Nephron progenitor cell (in vitro differentiated cells): ENCODE results near the gene ECE1.

Source experiments
- DNase-seq: peaks from one replicate; pipeline ENCODE4 v3.0.0; 2021
- H3K27ac Mint-ChIP-seq: 2 replicates; pipeline ENCODE4 v1.8.0; 2021; ENCODE audit warnings: mild to moderate bottlenecking, moderate library complexity, mixed read lengths
- H3K27me3 Mint-ChIP-seq: 2 replicates; pipeline ENCODE4 v1.8.0; 2021; ENCODE audit warnings: mild to moderate bottlenecking, low read depth, mixed read lengths; ENCODE audit not compliant: poor library complexity
- H3K36me3 Mint-ChIP-seq: 2 replicates; pipeline ENCODE4 v1.8.0; 2021; ENCODE audit warnings: low read depth, mixed read lengths
- H3K4me1 Mint-ChIP-seq: 2 replicates; pipeline ENCODE4 v1.8.0; 2021; ENCODE audit warnings: mixed read lengths
- H3K4me3 Mint-ChIP-seq: 2 replicates; pipeline ENCODE4 v1.8.0; 2021; ENCODE audit warnings: mild to moderate bottlenecking, moderate library complexity, mixed read lengths
- H3K9me3 Mint-ChIP-seq: 2 replicates; pipeline ENCODE4 v1.8.0; 2021; ENCODE audit warnings: mild to moderate bottlenecking, moderate library complexity, mixed read lengths
- TF ChIP-seq, protein P1 (sequence below): fragments of 200-600 bp; sonication (generic); IDR thresholded peaks from 2 replicates; pipeline ENCODE4 v1.5.0; 2021; ENCODE audit warnings: antibody characterized with exemption

Gene ECE1

DNA sequence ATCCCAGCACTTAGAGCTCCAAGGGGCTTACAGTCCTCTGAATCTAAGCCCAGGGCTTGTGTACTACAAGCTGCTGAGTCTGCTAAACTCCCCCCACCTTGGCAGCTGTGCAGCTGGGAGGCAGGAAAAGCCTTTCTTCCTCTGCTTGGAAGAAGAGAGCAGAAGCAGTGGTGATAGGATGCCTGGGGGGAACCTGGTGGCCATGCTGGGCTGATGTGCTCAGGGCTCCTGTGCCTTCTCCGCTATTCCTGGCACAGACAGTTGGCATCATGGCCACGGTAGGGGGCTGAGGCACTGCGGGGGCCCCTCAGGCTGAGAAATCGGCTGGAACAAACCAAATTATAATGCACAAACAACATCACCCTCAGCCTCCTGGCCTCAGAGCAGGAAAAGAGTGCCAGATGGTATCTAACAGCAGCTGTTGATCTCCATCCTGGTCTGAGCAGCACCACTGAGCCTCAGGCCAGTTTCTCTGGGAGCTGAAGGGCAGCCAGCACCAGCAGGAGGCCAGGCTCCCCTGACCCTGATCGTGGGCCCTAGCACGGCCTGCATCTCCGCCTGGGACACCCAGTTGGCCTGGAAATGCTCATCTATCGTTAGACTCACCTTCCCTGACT lies 35.8 kb downstream of the ECE1 start:
- Mint-ChIP-seq H3K4me3 (no peak overlapping the region), H3K27me3 (peaks cover 4% of the 10 kb centered on the region), H3K36me3 (peaks cover 11% of the 10 kb centered on the region), H3K9me3 (no peaks in the 10 kb centered on the region), H3K4me1 (peaks cover 19% of the 10 kb centered on the region), H3K27ac (no peak overlapping the region)
- TF ChIP-seq, protein P1, sequence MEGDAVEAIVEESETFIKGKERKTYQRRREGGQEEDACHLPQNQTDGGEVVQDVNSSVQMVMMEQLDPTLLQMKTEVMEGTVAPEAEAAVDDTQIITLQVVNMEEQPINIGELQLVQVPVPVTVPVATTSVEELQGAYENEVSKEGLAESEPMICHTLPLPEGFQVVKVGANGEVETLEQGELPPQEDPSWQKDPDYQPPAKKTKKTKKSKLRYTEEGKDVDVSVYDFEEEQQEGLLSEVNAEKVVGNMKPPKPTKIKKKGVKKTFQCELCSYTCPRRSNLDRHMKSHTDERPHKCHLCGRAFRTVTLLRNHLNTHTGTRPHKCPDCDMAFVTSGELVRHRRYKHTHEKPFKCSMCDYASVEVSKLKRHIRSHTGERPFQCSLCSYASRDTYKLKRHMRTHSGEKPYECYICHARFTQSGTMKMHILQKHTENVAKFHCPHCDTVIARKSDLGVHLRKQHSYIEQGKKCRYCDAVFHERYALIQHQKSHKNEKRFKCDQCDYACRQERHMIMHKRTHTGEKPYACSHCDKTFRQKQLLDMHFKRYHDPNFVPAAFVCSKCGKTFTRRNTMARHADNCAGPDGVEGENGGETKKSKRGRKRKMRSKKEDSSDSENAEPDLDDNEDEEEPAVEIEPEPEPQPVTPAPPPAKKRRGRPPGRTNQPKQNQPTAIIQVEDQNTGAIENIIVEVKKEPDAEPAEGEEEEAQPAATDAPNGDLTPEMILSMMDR, result no peak
- DNase-seq, result no peak

DNA sequence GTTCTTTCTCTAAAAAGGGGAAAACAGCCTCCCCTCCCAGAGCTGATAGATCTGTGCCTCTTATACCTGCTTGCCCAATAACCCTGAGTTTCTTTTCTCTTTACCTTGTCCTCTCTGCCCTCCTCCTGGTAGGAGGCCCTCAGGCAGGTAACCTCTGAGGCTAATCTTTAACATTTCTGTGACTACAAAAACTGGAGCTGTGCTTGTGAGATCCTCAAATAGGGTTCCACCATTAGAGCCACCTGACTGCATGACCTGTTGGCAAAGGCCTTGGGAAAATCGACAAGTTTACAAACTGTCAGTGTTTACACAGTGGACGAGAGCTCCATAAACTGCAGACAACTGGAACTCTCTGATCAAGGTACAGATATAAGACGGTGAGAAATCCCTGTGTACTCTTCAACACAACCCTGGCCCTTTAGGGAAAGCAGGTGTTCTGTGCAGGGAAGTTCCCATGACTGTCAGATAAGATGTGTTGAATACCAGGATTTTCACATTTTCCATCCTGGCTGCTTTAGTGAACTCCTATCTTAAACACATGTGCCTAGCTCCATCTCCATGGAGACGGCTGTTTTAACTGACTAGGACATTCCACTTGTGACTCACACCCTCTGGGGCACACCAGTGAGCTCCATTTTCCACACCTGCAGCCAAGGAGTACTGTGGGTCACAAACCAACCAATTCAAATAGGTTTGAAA lies 38.3 kb downstream of the ECE1 start:
- H3K4me1 Mint-ChIP-seq, result peaks cover 19% of the 10 kb centered on the region
- H3K9me3 Mint-ChIP-seq, result no peaks in the 10 kb centered on the region
- H3K4me3 Mint-ChIP-seq, result no peak overlapping the region
- TF ChIP-seq, protein P1, result no peak
- no peak for DNase-seq
- peaks cover 11% of the 10 kb centered on the region for H3K36me3 Mint-ChIP-seq
- peak overlapping the region; percentile 75 for H3K27ac Mint-ChIP-seq
- H3K27me3 Mint-ChIP-seq, result peaks cover 4% of the 10 kb centered on the region

DNA sequence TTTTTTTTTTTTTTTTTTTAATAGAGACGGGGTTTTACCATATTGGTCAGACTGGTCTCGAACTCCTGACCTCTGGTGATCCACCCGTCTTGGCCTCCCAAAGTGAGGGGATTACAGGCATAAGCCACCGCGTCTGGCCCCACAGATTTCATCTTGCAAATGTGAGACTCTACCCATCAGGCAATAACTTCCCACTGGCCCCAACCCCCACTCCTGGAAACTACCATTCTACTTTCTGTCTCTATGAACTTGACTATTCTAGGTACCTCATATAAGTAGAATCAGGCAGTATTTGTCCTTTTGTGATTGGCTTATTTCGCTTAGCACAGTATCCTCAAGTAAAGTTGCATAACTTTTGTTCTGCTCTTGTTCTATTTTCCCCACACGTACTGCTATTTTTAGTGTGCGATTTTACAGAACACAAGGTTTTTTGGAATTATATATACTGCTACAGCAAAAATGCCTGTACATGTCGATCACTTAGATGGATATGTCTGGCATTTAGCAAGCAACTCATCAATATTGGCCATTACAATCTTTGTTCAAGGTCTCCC lies 40.2 kb downstream of the ECE1 start:
- DNase-seq, result no peak
- TF ChIP-seq, protein P1, result no peak
- no peak overlapping the region for H3K27ac Mint-ChIP-seq
- peaks cover 14% of the 10 kb centered on the region for H3K4me1 Mint-ChIP-seq
- H3K4me3 Mint-ChIP-seq, result no peak overlapping the region
- H3K9me3 Mint-ChIP-seq, result no peaks in the 10 kb centered on the region
- peaks cover 4% of the 10 kb centered on the region for H3K27me3 Mint-ChIP-seq
- peaks cover 12% of the 10 kb centered on the region for H3K36me3 Mint-ChIP-seq

DNA sequence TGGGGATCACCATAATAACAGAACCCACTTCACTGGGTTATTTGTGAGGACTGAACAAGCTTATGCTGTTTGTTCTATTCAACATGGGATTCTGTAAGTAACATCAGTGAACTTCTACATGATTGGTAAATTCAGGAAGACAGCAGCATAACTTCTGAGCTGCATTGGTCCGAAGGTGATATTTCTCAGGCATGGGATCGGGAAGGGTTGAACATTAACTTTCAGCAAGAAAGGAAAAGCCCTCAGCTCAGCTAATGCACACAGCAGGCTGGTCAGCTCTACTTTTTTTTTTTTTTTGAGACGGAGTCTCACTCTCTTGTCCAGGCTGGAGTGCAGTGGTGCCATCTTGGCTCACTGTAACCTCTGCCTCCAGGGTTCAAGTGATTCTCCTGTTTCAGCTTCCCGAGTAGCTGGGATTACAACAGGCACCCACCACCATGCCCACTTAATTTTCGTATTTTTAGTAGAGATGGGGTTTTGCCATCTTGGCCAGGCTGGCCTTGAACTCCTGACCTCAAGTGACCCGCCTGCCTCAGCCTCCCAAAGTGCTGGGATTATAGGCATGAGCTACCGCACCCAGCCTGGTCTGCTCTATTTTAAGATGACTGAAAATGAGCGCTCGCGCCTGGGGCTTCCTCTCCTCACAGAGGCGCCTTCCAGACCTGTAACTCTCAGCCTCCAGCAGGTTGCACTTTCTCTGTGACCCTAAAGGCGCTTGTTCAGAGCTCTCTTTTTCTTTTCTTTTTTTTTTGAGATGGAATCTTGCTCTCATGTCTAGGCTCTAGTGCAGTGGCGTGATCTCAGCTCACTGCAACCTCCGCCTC lies 42.2 kb downstream of the ECE1 start:
- no peak for DNase-seq
- H3K36me3 Mint-ChIP-seq, result peaks cover 12% of the 10 kb centered on the region
- peaks cover 14% of the 10 kb centered on the region for H3K4me1 Mint-ChIP-seq
- TF ChIP-seq, protein P1, result no peak
- no peak overlapping the region for H3K4me3 Mint-ChIP-seq
- H3K9me3 Mint-ChIP-seq, result no peaks in the 10 kb centered on the region
- H3K27ac Mint-ChIP-seq, result no peak overlapping the region
- H3K27me3 Mint-ChIP-seq, result peaks cover 4% of the 10 kb centered on the region

DNA sequence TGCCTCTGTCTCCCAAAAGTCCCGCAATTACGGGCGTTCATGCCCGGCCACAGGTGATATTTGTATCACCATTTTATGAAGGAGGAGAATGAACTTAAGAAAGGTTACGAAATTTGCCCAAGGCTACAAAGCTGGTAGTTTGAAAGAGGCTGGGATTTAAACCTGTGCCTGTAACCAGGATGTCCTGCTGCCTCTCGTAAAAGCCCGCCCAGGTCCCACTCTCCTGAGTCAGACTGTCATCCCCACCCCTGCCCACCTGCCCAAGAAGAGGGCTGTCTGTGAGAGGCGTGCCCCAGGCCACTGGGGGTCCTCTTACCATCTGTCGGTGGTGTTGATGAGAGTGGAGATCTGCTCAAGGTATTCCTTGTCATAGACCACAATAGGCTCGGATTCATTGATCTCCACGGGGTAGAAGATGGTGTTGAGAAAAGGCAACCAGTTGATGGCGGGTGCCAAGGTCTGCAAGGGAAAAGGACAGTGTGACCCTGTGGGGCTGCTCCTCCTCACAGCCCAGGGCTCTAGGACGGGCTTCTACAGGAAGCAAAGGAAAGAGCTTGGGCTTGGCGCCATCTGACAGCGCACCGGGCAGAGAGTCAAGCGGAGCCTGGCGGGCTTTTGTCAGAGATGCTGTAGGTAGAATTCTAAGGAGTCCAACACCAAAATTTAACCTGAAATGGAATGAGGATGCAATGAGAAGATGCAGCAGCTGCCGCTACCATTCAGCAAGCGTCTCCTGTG lies 43.2 kb downstream of the ECE1 start:
- H3K27me3 Mint-ChIP-seq, result peaks cover 4% of the 10 kb centered on the region

More for the DNA sequence above, 43.2 kb downstream of the ECE1 start:
- TF ChIP-seq, protein P1, result no peak
- peaks cover 10% of the 10 kb centered on the region for H3K4me1 Mint-ChIP-seq
- H3K27ac Mint-ChIP-seq, result no peak overlapping the region
- no peak overlapping the region for H3K4me3 Mint-ChIP-seq
- H3K9me3 Mint-ChIP-seq, result no peaks in the 10 kb centered on the region
- no peak for DNase-seq
- peaks cover 12% of the 10 kb centered on the region for H3K36me3 Mint-ChIP-seq
